Esophagus squamous epithelium (tissue), 4 donors: ENCODE results near the gene FHL5.

Experiments used
- POLR2A ChIP-seq, 4 donors: fragments of 450-650 bp; IDR thresholded peaks; one replicate each; pipeline ENCODE4 v1.6.1; 2017; ENCODE audit warnings: antibody characterized with exemption in 4 of 4, mild to moderate bottlenecking in 4 of 4, moderate library complexity in 3 of 4
- TF ChIP-seq, protein P1 (sequence below), 6 experiments: fragments of 450-650 bp in 4 of 6; fragments of 200-600 bp in 2 of 6; sonication (generic) in 2 of 6; IDR thresholded peaks; one replicate each; pipeline ENCODE4 v1.5.1; 2016 to 2019; ENCODE audit warnings: antibody characterized with exemption in 6 of 6, mild to moderate bottlenecking in 4 of 6, moderate library complexity in 4 of 6

DNA sequence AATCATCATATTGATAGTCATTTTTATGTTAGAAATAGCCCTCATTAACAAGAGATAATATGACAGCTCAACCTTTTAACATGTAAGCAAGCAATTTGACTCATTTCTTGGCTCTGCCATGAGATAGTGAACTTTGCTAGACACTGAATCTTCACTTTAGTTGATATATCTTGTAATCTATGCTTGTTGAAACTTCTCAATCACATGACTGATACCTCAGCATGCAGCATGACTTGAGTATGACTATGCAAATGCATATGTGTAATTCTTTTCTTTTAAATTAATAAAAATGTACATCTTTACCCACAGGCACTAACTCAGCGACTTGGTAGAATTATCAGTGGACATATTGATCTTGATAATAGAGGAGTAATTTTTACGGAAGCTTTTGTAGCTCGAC lies 34.7 kb upstream of the FHL5 start:
- TF ChIP-seq, protein P1, sequence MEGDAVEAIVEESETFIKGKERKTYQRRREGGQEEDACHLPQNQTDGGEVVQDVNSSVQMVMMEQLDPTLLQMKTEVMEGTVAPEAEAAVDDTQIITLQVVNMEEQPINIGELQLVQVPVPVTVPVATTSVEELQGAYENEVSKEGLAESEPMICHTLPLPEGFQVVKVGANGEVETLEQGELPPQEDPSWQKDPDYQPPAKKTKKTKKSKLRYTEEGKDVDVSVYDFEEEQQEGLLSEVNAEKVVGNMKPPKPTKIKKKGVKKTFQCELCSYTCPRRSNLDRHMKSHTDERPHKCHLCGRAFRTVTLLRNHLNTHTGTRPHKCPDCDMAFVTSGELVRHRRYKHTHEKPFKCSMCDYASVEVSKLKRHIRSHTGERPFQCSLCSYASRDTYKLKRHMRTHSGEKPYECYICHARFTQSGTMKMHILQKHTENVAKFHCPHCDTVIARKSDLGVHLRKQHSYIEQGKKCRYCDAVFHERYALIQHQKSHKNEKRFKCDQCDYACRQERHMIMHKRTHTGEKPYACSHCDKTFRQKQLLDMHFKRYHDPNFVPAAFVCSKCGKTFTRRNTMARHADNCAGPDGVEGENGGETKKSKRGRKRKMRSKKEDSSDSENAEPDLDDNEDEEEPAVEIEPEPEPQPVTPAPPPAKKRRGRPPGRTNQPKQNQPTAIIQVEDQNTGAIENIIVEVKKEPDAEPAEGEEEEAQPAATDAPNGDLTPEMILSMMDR (IDR thresholded peaks at IDR 0.05) = no peak
- TF ChIP-seq POLR2A (IDR thresholded peaks at IDR 0.05) = no peak
